Parathyroid adenoma (tissue), 2 donors: ENCODE results near the gene SP8.

Experiments used
- H2AFZ ChIP-seq: fragments of 300-600 bp; sonication (generic); one replicate; pipeline ENCODE4 v1.7.0; 2017; ENCODE audit warnings: antibody characterized with exemption, mild to moderate bottlenecking
- H3K27ac ChIP-seq: fragments of 300-600 bp; sonication (generic); one replicate; pipeline ENCODE4 v1.7.0; 2017
- H3K27me3 ChIP-seq: fragments of 300-600 bp; sonication (generic); one replicate; pipeline ENCODE4 v1.7.0; 2017; ENCODE audit warnings: low read length; ENCODE audit not compliant: control insufficient read depth, insufficient read depth
- H3K36me3 ChIP-seq: fragments of 300-600 bp; sonication (generic); one replicate; pipeline ENCODE4 v1.7.0; 2017; ENCODE audit warnings: low read length; ENCODE audit not compliant: control insufficient read depth, insufficient read depth
- H3K4me1 ChIP-seq: fragments of 300-600 bp; sonication (generic); one replicate; pipeline ENCODE4 v1.7.0; 2017; ENCODE audit warnings: control low read depth
- H3K4me2 ChIP-seq: fragments of 300-600 bp; sonication (generic); one replicate; pipeline ENCODE4 v1.7.0; 2017; ENCODE audit warnings: low read length
- H3K4me3 ChIP-seq: fragments of 300-600 bp; sonication (generic); one replicate; pipeline ENCODE4 v1.7.0; 2017; ENCODE audit warnings: low read depth, low read length
- H3K79me2 ChIP-seq: fragments of 300-600 bp; sonication (generic); one replicate; pipeline ENCODE4 v1.7.0; 2017; ENCODE audit warnings: control low read depth
- H3K9ac ChIP-seq: fragments of 300-600 bp; sonication (generic); one replicate; pipeline ENCODE4 v1.7.0; 2017; ENCODE audit warnings: mild to moderate bottlenecking
- H3K9me3 ChIP-seq: fragments of 300-600 bp; sonication (generic); one replicate; pipeline ENCODE4 v1.7.0; 2017; ENCODE audit warnings: low read length; ENCODE audit not compliant: control insufficient read depth
- CTCF ChIP-seq: fragments of 300-600 bp; sonication (generic); IDR thresholded peaks from one replicate; pipeline ENCODE4 v1.7.0; 2017; ENCODE audit warnings: antibody characterized with exemption, mild to moderate bottlenecking
- donor health status: primary hyperparathyroidism.

SP8 gene

GRCh38 chr7:20791538-20792434 lies 5.1 kb upstream of the SP8 start:
- no peaks in the 10 kb centered on the region for H3K79me2 ChIP-seq
- no peaks in the 10 kb centered on the region for H3K9me3 ChIP-seq
- H3K4me2 ChIP-seq = no peak overlapping the region
- H3K36me3 ChIP-seq = no peaks in the 10 kb centered on the region
- TF ChIP-seq CTCF = no peak
- no peaks in the 10 kb centered on the region for H3K4me1 ChIP-seq
- no peak overlapping the region for H3K27ac ChIP-seq
- peaks cover 36% of the 10 kb centered on the region for H3K27me3 ChIP-seq
- H3K4me3 ChIP-seq = no peak overlapping the region
- H3K9ac ChIP-seq = no peak overlapping the region
- no peak overlapping the region for H2AFZ ChIP-seq

GRCh38 chr7:20790375-20790774 lies 3.7 kb upstream of the SP8 start:
- Histone ChIP-seq H3K27me3 (peaks cover 46% of the 10 kb centered on the region), H3K27ac (no peak overlapping the region), H3K4me1 (no peaks in the 10 kb centered on the region), H3K9me3 (no peaks in the 10 kb centered on the region), H3K4me2 (no peak overlapping the region), H3K9ac (no peak overlapping the region), H3K36me3 (no peaks in the 10 kb centered on the region), H3K79me2 (no peaks in the 10 kb centered on the region), H3K4me3 (no peak overlapping the region), H2AFZ (no peak overlapping the region)
- no peak for TF ChIP-seq CTCF

GRCh38 chr7:20788420-20788990 lies 1.8 kb upstream of the SP8 start:
- no peaks in the 10 kb centered on the region for H3K79me2 ChIP-seq
- peaks cover 53% of the 10 kb centered on the region for H3K27me3 ChIP-seq
- no peak overlapping the region for H3K9ac ChIP-seq
- H3K36me3 ChIP-seq = no peaks in the 10 kb centered on the region
- no peak overlapping the region for H3K4me3 ChIP-seq
- no peak overlapping the region for H3K4me2 ChIP-seq
- H3K27ac ChIP-seq = no peak overlapping the region
- no peaks in the 10 kb centered on the region for H3K4me1 ChIP-seq
- no peaks in the 10 kb centered on the region for H3K9me3 ChIP-seq
- H2AFZ ChIP-seq = no peak overlapping the region
- no peak for TF ChIP-seq CTCF

- H3K79me2 ChIP-seq = no peaks in the 10 kb centered on the region
- H3K4me3 ChIP-seq = no peak overlapping the region
- H3K9me3 ChIP-seq = no peaks in the 10 kb centered on the region
- H3K27me3 ChIP-seq = peaks cover 47% of the 10 kb centered on the region
- TF ChIP-seq CTCF = no peak
- H2AFZ ChIP-seq = no peak overlapping the region
- no peaks in the 10 kb centered on the region for H3K4me1 ChIP-seq
- no peak overlapping the region for H3K4me2 ChIP-seq
- H3K27ac ChIP-seq = no peak overlapping the region
- H3K9ac ChIP-seq = no peak overlapping the region
- H3K36me3 ChIP-seq = no peaks in the 10 kb centered on the region
These were observed 1.2 kb upstream of the SP8 start for GRCh38 chr7:20787660-20788419.
